ENCODE data around the gene CLDN6. TPM values are rescaled to one million over a fixed set of nuclear protein-coding genes. Genes with fewer than 3 reads are reported as not detected.

Gene CLDN6
- total and polyA plus RNA-seq, 2 donors, result 0.28 to 0.48 TPM

- H3K4me1 ChIP-seq (ENCODE audit: control insufficient read depth in 2 of 2, insufficient read depth in 2 of 2, low read length in 2 of 2), result peaks cover 13 to 25% of the 10 kb centered on the region in 2 donors
- H3K9me3 ChIP-seq (ENCODE audit: control insufficient read depth in 2 of 2, insufficient read depth in 1 of 2, low read length in 1 of 2), result peaks cover 0 to 11% of the 10 kb centered on the region in 2 donors
- H3K4me3 ChIP-seq (ENCODE audit: low read length in 2 of 2), result no peak overlapping the region
- peaks cover 79 to 94% of the 10 kb centered on the region in 2 donors for H3K27me3 ChIP-seq (ENCODE audit: control insufficient read depth in 2 of 2, insufficient read depth in 1 of 2, low read length in 1 of 2)
- 52% methylated on average over 7 of the region's 7 CpGs for WGBS
- no peak for DNase-seq (ENCODE audit: low read depth in 6 of 9, low spot score in 9 of 9)
- H3K36me3 ChIP-seq (ENCODE audit: control insufficient read depth in 2 of 2, insufficient read depth in 2 of 2, low read length in 1 of 2), result peaks cover 0 to under 1% of the 10 kb centered on the region in 2 donors
- H3K27ac ChIP-seq (ENCODE audit: low read depth in 1 of 2, low read length in 1 of 2), result no peak overlapping the region
Measured at GRCh38 chr16:3032624-3033023, 14.6 kb upstream of the CLDN6 start.

- no peak overlapping the region for H3K4me3 ChIP-seq (ENCODE audit: low read length in 2 of 2)
- peaks cover 0 to 24% of the 10 kb centered on the region in 2 donors for H3K9me3 ChIP-seq (ENCODE audit: control insufficient read depth in 2 of 2, insufficient read depth in 1 of 2, low read length in 1 of 2)
- 86% methylated on average over 33 of the region's 33 CpGs for WGBS
- H3K27me3 ChIP-seq (ENCODE audit: control insufficient read depth in 2 of 2, insufficient read depth in 1 of 2, low read length in 1 of 2), result peaks cover 59 to 73% of the 10 kb centered on the region in 2 donors
- peaks cover 13 to 25% of the 10 kb centered on the region in 2 donors for H3K4me1 ChIP-seq (ENCODE audit: control insufficient read depth in 2 of 2, insufficient read depth in 2 of 2, low read length in 2 of 2)
- peaks cover 16 to 19% of the 10 kb centered on the region in 2 donors for H3K36me3 ChIP-seq (ENCODE audit: control insufficient read depth in 2 of 2, insufficient read depth in 2 of 2, low read length in 1 of 2)
- DNase-seq (ENCODE audit: low read depth in 6 of 9, low spot score in 9 of 9), result no peak
- no peak overlapping the region for H3K27ac ChIP-seq (ENCODE audit: low read depth in 1 of 2, low read length in 1 of 2)
Measured at GRCh38 chr16:3030222-3031212, 12.5 kb upstream of the CLDN6 start.

GRCh38 chr16:3029491-3030221 lies 11.7 kb upstream of the CLDN6 start:
- DNase-seq (ENCODE audit: low read depth in 6 of 9, low spot score in 9 of 9), result peak in 1 of 9 donors; percentile 32
- WGBS, result 9% methylated on average over 59 of the region's 59 CpGs
- H3K4me3 ChIP-seq (ENCODE audit: low read length in 2 of 2), result no peak overlapping the region
- H3K36me3 ChIP-seq (ENCODE audit: control insufficient read depth in 2 of 2, insufficient read depth in 2 of 2, low read length in 1 of 2), result peaks cover 16 to 21% of the 10 kb centered on the region in 2 donors
- H3K27ac ChIP-seq (ENCODE audit: low read depth in 1 of 2, low read length in 1 of 2), result no peak overlapping the region
- peaks cover 0 to 24% of the 10 kb centered on the region in 2 donors for H3K9me3 ChIP-seq (ENCODE audit: control insufficient read depth in 2 of 2, insufficient read depth in 1 of 2, low read length in 1 of 2)
- H3K27me3 ChIP-seq (ENCODE audit: control insufficient read depth in 2 of 2, insufficient read depth in 1 of 2, low read length in 1 of 2), result peaks cover 51 to 64% of the 10 kb centered on the region in 2 donors
- peaks cover 13 to 28% of the 10 kb centered on the region in 2 donors for H3K4me1 ChIP-seq (ENCODE audit: control insufficient read depth in 2 of 2, insufficient read depth in 2 of 2, low read length in 2 of 2)

GRCh38 chr16:3028716-3029319 lies 10.8 kb upstream of the CLDN6 start:
- Histone ChIP-seq H3K27me3 (ENCODE audit: control insufficient read depth in 2 of 2, insufficient read depth in 1 of 2, low read length in 1 of 2) (peaks cover 48 to 56% of the 10 kb centered on the region in 2 donors), H3K4me1 (ENCODE audit: control insufficient read depth in 2 of 2, insufficient read depth in 2 of 2, low read length in 2 of 2) (peaks cover 14 to 36% of the 10 kb centered on the region in 2 donors), H3K36me3 (ENCODE audit: control insufficient read depth in 2 of 2, insufficient read depth in 2 of 2, low read length in 1 of 2) (peaks cover 16 to 21% of the 10 kb centered on the region in 2 donors), H3K9me3 (ENCODE audit: control insufficient read depth in 2 of 2, insufficient read depth in 1 of 2, low read length in 1 of 2) (peaks cover 0 to 24% of the 10 kb centered on the region in 2 donors), H3K4me3 (ENCODE audit: low read length in 2 of 2) (peak overlapping the region in 1 of 2 donors; percentile 15), H3K27ac (ENCODE audit: low read depth in 1 of 2, low read length in 1 of 2) (no peak overlapping the region)
- DNase-seq (ENCODE audit: low read depth in 6 of 9, low spot score in 9 of 9), result no peak
- WGBS, result 31% methylated on average over 15 of the region's 15 CpGs

- Histone ChIP-seq H3K27ac (ENCODE audit: low read depth in 1 of 2, low read length in 1 of 2) (peak overlapping the region in 1 of 2 donors; percentile 68), H3K4me3 (ENCODE audit: low read length in 2 of 2) (peak overlapping the region in 1 of 2 donors; percentile 23), H3K9me3 (ENCODE audit: control insufficient read depth in 2 of 2, insufficient read depth in 1 of 2, low read length in 1 of 2) (peaks cover 0 to 24% of the 10 kb centered on the region in 2 donors), H3K36me3 (ENCODE audit: control insufficient read depth in 2 of 2, insufficient read depth in 2 of 2, low read length in 1 of 2) (peaks cover 16 to 21% of the 10 kb centered on the region in 2 donors), H3K27me3 (ENCODE audit: control insufficient read depth in 2 of 2, insufficient read depth in 1 of 2, low read length in 1 of 2) (peaks cover 41 to 49% of the 10 kb centered on the region in 2 donors), H3K4me1 (ENCODE audit: control insufficient read depth in 2 of 2, insufficient read depth in 2 of 2, low read length in 2 of 2) (peaks cover 20 to 43% of the 10 kb centered on the region in 2 donors)
- DNase-seq (ENCODE audit: low read depth in 6 of 9, low spot score in 9 of 9), result peak; percentile 57 to 92 (median 85)
- WGBS, result 7% methylated on average over 58 of the region's 58 CpGs
Measured at GRCh38 chr16:3027983-3028715, 10.2 kb upstream of the CLDN6 start.

GRCh38 chr16:3027489-3027795 lies 9.5 kb upstream of the CLDN6 start:
- Histone ChIP-seq H3K4me1 (ENCODE audit: control insufficient read depth in 2 of 2, insufficient read depth in 2 of 2, low read length in 2 of 2) (peaks cover 26 to 50% of the 10 kb centered on the region in 2 donors), H3K4me3 (ENCODE audit: low read length in 2 of 2) (no peak overlapping the region), H3K27me3 (ENCODE audit: control insufficient read depth in 2 of 2, insufficient read depth in 1 of 2, low read length in 1 of 2) (peaks cover 36 to 46% of the 10 kb centered on the region in 2 donors), H3K27ac (ENCODE audit: low read depth in 1 of 2, low read length in 1 of 2) (no peak overlapping the region), H3K9me3 (ENCODE audit: control insufficient read depth in 2 of 2, insufficient read depth in 1 of 2, low read length in 1 of 2) (peaks cover 0 to 24% of the 10 kb centered on the region in 2 donors), H3K36me3 (ENCODE audit: control insufficient read depth in 2 of 2, insufficient read depth in 2 of 2, low read length in 1 of 2) (peaks cover 16 to 21% of the 10 kb centered on the region in 2 donors)
- DNase-seq (ENCODE audit: low read depth in 6 of 9, low spot score in 9 of 9), result no peak
- WGBS, result 96% methylated on average over 8 of the region's 8 CpGs

GRCh38 chr16:3026609-3027488 lies 8.9 kb upstream of the CLDN6 start:
- peaks cover 31 to 56% of the 10 kb centered on the region in 2 donors for H3K4me1 ChIP-seq (ENCODE audit: control insufficient read depth in 2 of 2, insufficient read depth in 2 of 2, low read length in 2 of 2)
- peaks cover 33 to 46% of the 10 kb centered on the region in 2 donors for H3K27me3 ChIP-seq (ENCODE audit: control insufficient read depth in 2 of 2, insufficient read depth in 1 of 2, low read length in 1 of 2)
- H3K27ac ChIP-seq (ENCODE audit: low read depth in 1 of 2, low read length in 1 of 2), result no peak overlapping the region
- peaks cover 16 to 21% of the 10 kb centered on the region in 2 donors for H3K36me3 ChIP-seq (ENCODE audit: control insufficient read depth in 2 of 2, insufficient read depth in 2 of 2, low read length in 1 of 2)
- 98% methylated on average over 24 of the region's 24 CpGs for WGBS
- H3K9me3 ChIP-seq (ENCODE audit: control insufficient read depth in 2 of 2, insufficient read depth in 1 of 2, low read length in 1 of 2), result peaks cover 0 to 24% of the 10 kb centered on the region in 2 donors
- H3K4me3 ChIP-seq (ENCODE audit: low read length in 2 of 2), result no peak overlapping the region
- DNase-seq (ENCODE audit: low read depth in 6 of 9, low spot score in 9 of 9), result no peak
